Measurements from ENCODE around the gene KLHL36. TPM values are rescaled to one million over a fixed set of nuclear protein-coding genes. Genes with fewer than 3 reads are reported as not detected.

Gene KLHL36
- total and polyA plus RNA-seq, 9 of the 15 experiments (the other 6 are each of a cell fraction or from before 2014, with no cell fraction given), result 2.1 to 51.2 (median 18.5) TPM

- POLR2A ChIA-PET, result interaction anchor here (0.6 to 1.2 kb wide), 5 partner anchors 10 to 355 kb away, joined by 3 read pairs; no protein-coding TSS in a partner anchor
- Histone ChIP-seq H3K79me2 (ENCODE audit: control insufficient read depth, insufficient read depth, low read length) (peaks cover 56% of the 10 kb centered on the region), H3K27me3 (ENCODE audit: control insufficient read depth in 2 of 2, insufficient read depth in 2 of 2, low read length in 2 of 2) (no peaks in the 10 kb centered on the region), H4K20me1 (replicated peaks; ENCODE audit: control insufficient read depth, insufficient read depth, low read length) (no peaks in the 10 kb centered on the region; the same call in none of the 2 replicates), H3K36me3 (ENCODE audit: control insufficient read depth, insufficient read depth, low read length) (peaks cover 38% of the 10 kb centered on the region), H3K27ac (ENCODE audit: extremely low read depth, low read depth, low read length) (no peak overlapping the region; the same call in 2 of the 3 replicates), H3K9me1 (ENCODE audit: control insufficient read depth, insufficient read depth, low read length) (no peaks in the 10 kb centered on the region), H3K4me1 (replicated peaks in 1 of 2; ENCODE audit: control insufficient read depth in 2 of 2, insufficient read depth in 2 of 2, low read length in 2 of 2) (peaks cover 19 to 31% of the 10 kb centered on the region in 2 experiments; a peak in 4 of 5 replicates), H3K4me3 (no peak overlapping the region), H2AFZ (ENCODE audit: low read depth, low read length) (no peak overlapping the region), H3K4me2 (ENCODE audit: insufficient read depth, low read length) (peak overlapping the region; percentile 2; the same call in 1 of the 2 replicates), H3K9me3 (replicated peaks; ENCODE audit: control insufficient read depth, insufficient read depth, low read depth, low read length) (no peaks in the 10 kb centered on the region; the same call in 1 of the 2 replicates), H3K9ac (ENCODE audit: insufficient read depth in 1 of 2, low read depth in 2 of 2, low read length in 2 of 2) (peak overlapping the region in 1 of 2 experiments; percentile 28; a peak in 1 of 4 replicates)
- WGBS (ENCODE audit: insufficient coverage, low coverage, missing lambda C conversion rate), result 76% methylated on average over 20 of the region's 20 CpGs
- no TSS peak for BruUV-seq (replicated peaks)
- CTCF ChIA-PET (ENCODE audit: low intra/inter-chr PET ratio), result no interaction called here
- in situ Hi-C loops (cut with MboI) (no loop called here), intact Hi-C loops (cut with micrococcal nuclease) (loop anchor here (5.0 kb wide), 1 partner anchor 58 kb away; no protein-coding TSS in a partner anchor)
- DNase-seq (ENCODE audit: extremely low read depth in 1 of 4, low spot score in 3 of 4), result no peak
- ATAC-seq, result no peak
- FAIRE-seq, result no peak
- 0 out of 2 replicates have a peak, but pooled peaks have one; percentile 32 for TF ChIP-seq E2F5 (CRISPR knock-in tag; IDR thresholded peaks at IDR 0.05)
- no peak for TF ChIP-seq ZNF23 (CRISPR knock-in tag; IDR thresholded peaks at IDR 0.05)
- TF ChIP-seq ZNF57 (CRISPR knock-in tag; IDR thresholded peaks at IDR 0.05), result no peak
- 0 out of 2 replicates have a peak, but pooled peaks have one; percentile 15 for TF ChIP-seq VEZF1 (CRISPR knock-in tag; IDR thresholded peaks at IDR 0.05)
- TF ChIP-seq SP1 (CRISPR knock-in tag; IDR thresholded peaks at IDR 0.05), result peak; percentile 25; the same call in 1 of the 2 replicates
- peak; percentile 32 for TF ChIP-seq ZNF263 (CRISPR knock-in tag; IDR thresholded peaks at IDR 0.05; ENCODE audit: borderline replicate concordance)
- TF ChIP-seq ZNF316 (IDR thresholded peaks at IDR 0.05), result peak; percentile 37; the same call in 1 of the 2 replicates
- peak; percentile 38; the same call in 1 of the 2 replicates for TF ChIP-seq ZKSCAN8 (CRISPR knock-in tag; IDR thresholded peaks at IDR 0.05)
- TF ChIP-seq RBM25 (IDR thresholded peaks at IDR 0.05; ENCODE audit: low read depth, low read length, severe bottlenecking), result peak; percentile 35
Observed at GRCh38 chr16:84614968-84615813, 33.1 kb upstream of the KLHL36 start.
